BJ (cell line): Measurements from ENCODE around the gene KLF11. TPM values are rescaled to one million over a fixed set of nuclear protein-coding genes. Genes with fewer than 3 reads are reported as not detected.
A peak's percentile ranks its signal among the peaks of the same experiment; 100 is the strongest.

Experiments used
- CTCF ChIA-PET: fragments of 350-600 bp; formaldehyde crosslinking; extraction: SDS; loops from one replicate; lab custom pipeline; 2021; ENCODE audit warnings: antibody characterized with exemption, inconsistent platforms; lab: Yijun Ruan, JAX
- POLR2A ChIA-PET: fragments of 300-600 bp; sonication (Branson Sonifier 250); formaldehyde crosslinking; extraction: SDS; loops from one replicate; lab custom pipeline; 2021; ENCODE audit warnings: antibody characterized with exemption; lab: Charles Lee
- DNase-seq: peaks from one replicate; pipeline ENCODE4 v3.0.0-alpha.2; 2011; ENCODE audit warnings: low read depth
- H3K27me3 ChIP-seq: 2 replicates; pipeline ENCODE4 v1.6.0; 2011; ENCODE audit warnings: low read length; ENCODE audit not compliant: control insufficient read depth, insufficient read depth
- H3K36me3 ChIP-seq: 2 replicates; pipeline ENCODE4 v1.5.1; 2011; ENCODE audit warnings: low read length; ENCODE audit not compliant: control insufficient read depth, insufficient read depth
- H3K4me3 ChIP-seq: 2 replicates; pipeline ENCODE4 v1.5.1; 2011; ENCODE audit warnings: low read depth, mild to moderate bottlenecking, control low read depth, low read length
- polyA plus RNA-seq: library from polyadenylated mRNA; depleted of rRNA; stranded (reverse); fragments of >200 nt; gene quantifications from 2 replicates; pipeline ENCODE4 v1.2.3, GENCODE V29; 2011
- TF ChIP-seq, protein P1 (sequence below): IDR thresholded peaks from 2 replicates; pipeline ENCODE4 v1.5.1; 2011; ENCODE audit warnings: low read depth, mild to moderate bottlenecking, control low read depth, inconsistent platforms, low read length, moderate library complexity; ENCODE audit not compliant: insufficient read depth

The KLF11 gene
- polyA plus RNA-seq, 1 experiment: 21.7 TPM

DNA sequence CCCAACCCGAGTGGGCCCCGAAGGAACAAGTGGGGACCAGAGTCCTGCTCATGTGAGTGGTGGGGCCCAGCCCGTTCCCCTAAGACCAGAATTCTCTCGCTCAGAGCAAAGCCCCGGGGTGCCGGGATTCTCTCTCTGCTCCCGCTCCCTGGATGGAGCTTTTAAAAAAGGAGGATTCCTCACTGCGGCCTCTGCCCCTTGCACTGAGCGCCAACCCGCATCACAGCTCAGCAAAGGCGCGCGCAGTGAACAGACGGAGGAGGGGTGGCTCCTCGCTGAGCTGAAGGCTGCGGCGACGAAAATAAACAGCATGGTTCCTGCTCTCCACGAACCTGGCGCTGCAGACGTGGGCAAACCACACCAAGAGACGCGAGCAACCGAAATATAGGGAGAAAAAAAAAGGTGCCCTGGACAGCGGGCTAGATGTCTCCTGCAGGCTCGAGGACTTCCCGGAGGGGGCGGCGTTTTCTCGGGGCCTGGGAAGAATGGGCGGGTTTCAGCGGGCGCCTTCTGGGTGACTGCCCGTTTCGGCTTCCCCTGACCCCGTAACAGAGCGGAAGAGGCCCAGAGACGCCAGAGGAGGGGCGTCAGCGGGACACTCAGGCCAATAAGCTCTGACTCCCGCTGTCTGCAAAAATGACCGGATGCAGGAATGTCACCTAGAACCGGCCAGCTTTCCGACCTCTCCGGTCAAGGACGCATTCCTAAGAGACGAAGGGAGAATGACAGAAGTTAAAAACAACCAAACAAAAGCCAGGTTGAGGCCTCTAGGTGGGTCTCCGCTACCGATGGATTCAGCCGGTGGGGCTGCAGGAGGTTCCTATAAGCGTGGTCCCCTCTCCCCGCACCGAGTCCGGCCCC, 819 bp upstream of the KLF11 start:
- H3K36me3 ChIP-seq: no peaks in the 10 kb centered on the region; the same call in 1 of the 2 replicates
- ChIA-PET CTCF (interaction anchor here (0.5 to 3.1 kb wide), 12 partner anchors 14 to 393 kb away, joined by 3 to 14 read pairs (median 4); no protein-coding TSS in a partner anchor), POLR2A (interaction anchor here (0.7 kb wide), 1 partner anchor 849 kb away, joined by 3 read pairs; no protein-coding TSS in a partner anchor)
- no peaks in the 10 kb centered on the region for H3K27me3 ChIP-seq
- TF ChIP-seq, protein P1, sequence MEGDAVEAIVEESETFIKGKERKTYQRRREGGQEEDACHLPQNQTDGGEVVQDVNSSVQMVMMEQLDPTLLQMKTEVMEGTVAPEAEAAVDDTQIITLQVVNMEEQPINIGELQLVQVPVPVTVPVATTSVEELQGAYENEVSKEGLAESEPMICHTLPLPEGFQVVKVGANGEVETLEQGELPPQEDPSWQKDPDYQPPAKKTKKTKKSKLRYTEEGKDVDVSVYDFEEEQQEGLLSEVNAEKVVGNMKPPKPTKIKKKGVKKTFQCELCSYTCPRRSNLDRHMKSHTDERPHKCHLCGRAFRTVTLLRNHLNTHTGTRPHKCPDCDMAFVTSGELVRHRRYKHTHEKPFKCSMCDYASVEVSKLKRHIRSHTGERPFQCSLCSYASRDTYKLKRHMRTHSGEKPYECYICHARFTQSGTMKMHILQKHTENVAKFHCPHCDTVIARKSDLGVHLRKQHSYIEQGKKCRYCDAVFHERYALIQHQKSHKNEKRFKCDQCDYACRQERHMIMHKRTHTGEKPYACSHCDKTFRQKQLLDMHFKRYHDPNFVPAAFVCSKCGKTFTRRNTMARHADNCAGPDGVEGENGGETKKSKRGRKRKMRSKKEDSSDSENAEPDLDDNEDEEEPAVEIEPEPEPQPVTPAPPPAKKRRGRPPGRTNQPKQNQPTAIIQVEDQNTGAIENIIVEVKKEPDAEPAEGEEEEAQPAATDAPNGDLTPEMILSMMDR: no peak
- DNase-seq: no peak
- peak overlapping the region; percentile 44 for H3K4me3 ChIP-seq

DNA sequence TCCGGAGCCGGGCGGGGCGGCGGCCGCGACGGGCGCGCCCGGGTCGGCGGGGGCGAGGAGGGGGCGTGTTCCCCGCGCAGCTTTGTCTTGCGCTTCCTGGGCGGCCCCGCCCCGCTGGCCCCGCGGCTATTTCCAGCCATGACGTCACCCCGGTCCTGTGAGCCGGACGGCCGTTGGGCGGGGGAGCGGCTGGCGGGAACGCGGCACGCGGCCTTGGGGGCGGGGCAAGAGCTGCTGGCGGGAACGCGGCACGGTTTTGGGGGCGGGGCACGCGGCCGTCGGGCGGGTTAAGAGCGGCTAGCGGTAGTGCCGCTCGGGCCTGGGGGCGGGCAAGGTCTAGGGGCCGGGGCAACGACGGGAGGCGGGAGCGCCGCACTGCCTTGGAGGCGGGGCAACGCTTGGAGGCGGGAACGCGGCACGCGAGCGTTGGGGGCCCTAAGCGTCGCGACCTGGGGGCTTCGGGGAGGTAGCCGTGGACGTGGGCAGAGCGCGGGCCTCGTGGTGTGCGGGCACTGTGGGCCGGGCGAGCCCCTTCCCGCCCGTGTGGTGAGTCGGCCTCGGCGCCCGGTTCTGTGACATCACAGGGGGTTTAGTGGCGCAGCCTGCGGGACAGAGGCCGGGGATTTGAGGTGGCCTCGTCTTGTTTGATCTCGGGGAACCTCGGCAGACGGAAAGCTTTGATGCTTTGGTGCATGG, 704 bp downstream of the KLF11 start:
- DNase-seq: peak; percentile 63
- Histone ChIP-seq H3K36me3 (peaks cover 7% of the 10 kb centered on the region), H3K4me3 (peak overlapping the region; percentile 79), H3K27me3 (no peaks in the 10 kb centered on the region)
- ChIA-PET POLR2A (interaction anchor here (0.6 kb wide), 2 partner anchors 34 to 1765 kb away, joined by 4 to 9 read pairs; no protein-coding TSS in a partner anchor), CTCF (interaction anchor here (0.6 to 9.6 kb wide), 7 partner anchors 13 to 273 kb away, joined by 3 to 91 read pairs (median 6); no protein-coding TSS in a partner anchor)
- TF ChIP-seq, protein P1: no peak

DNA sequence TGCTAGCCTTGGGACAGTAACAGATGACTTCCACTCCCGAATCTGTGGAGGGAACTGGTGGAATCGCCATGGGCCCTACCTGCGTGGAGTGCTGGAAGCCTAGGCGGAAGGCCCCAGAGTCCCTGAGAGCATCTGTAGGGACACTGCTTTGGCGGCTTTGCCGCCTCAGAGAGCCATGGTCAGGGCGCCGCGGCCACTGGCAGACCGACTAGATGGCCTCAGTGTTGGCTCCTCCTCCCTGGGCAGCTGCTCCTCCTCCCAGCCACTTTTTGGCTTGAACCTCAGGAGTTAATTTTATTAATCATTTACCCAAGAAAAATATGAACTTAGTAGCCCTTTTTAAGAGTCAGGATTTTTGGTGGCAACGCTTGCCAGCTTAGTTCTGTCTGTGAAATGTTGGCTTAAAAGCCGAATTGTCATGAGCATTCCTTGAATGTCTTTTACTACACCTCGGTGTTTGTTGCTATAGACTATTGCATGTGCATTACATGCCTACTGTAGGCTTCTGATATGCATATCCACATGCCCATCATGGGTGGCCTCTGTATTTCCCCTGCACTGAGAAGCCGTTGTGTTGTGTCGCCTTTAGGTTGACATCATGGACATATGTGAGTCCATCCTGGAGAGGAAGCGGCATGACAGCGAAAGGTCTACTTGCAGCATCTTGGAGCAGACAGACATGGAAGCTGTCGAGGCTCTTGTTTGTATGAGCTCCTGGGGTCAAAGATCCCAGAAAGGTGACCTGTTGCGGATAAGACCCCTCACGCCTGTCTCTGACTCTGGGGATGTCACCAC, 2.4 kb downstream of the KLF11 start:
- TF ChIP-seq, protein P1: no peak
- no peaks in the 10 kb centered on the region for H3K27me3 ChIP-seq
- CTCF ChIA-PET: interaction anchor here (1.7 to 9.6 kb wide), 4 partner anchors 52 to 275 kb away, joined by 4 to 91 read pairs (median 50); no protein-coding TSS in a partner anchor
- H3K36me3 ChIP-seq: peaks cover 9% of the 10 kb centered on the region
- H3K4me3 ChIP-seq: no peak overlapping the region
- no peak for DNase-seq
- POLR2A ChIA-PET: no interaction called here

DNA sequence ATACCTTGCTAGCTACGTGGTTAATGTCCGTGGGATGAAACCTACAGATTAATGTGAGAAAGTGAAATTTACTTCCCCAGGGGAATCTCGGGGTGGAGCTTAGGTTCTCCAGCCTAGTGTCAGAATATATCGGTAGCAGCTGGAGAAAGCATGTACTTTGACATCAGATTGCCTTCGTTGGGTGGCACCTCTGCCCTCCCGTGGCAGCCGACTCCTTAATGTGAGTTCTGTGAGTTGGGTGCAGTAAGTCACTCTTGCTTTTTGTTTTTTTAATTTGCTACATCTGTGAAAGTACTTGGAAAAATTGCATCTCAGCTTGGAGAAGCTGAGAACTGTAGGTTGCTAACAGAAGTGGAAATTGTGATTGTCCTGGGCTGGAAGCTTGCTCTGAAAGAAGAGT, 3.6 kb downstream of the KLF11 start:
- ChIA-PET POLR2A (no interaction called here), CTCF (interaction anchor here (1.0 to 9.6 kb wide), 10 partner anchors 11 to 388 kb away, joined by 3 to 91 read pairs (median 11); no protein-coding TSS in a partner anchor)
- DNase-seq: no peak
- no peak overlapping the region for H3K4me3 ChIP-seq
- H3K27me3 ChIP-seq: no peaks in the 10 kb centered on the region
- peaks cover 9% of the 10 kb centered on the region for H3K36me3 ChIP-seq
- TF ChIP-seq, protein P1: no peak
